ENCODE measurements around the gene DMPK. TPM values are rescaled to one million over a fixed set of nuclear protein-coding genes. Genes with fewer than 3 reads are reported as not detected.

The DMPK gene
- total and polyA plus RNA-seq, 9 of the 15 experiments (the other 6 are each of a cell fraction or from before 2014, with no cell fraction given), result 0.24 to 31.3 (median 7.3) TPM

GRCh38 chr19:45779231-45780145 is 2.8 kb downstream of the DMPK start:
- H2AFZ ChIP-seq (ENCODE audit: low read depth, low read length), result peak overlapping the region; percentile 96
- H3K4me3 ChIP-seq, result peak overlapping the region; percentile 44
- intact Hi-C loops (cut with micrococcal nuclease), result no loop called here
- peak overlapping the region; percentile 70 for H3K27ac ChIP-seq (ENCODE audit: extremely low read depth, low read depth, low read length)
- H3K4me1 ChIP-seq (replicated peaks in 1 of 2; ENCODE audit: control insufficient read depth in 2 of 2, insufficient read depth in 2 of 2, low read length in 2 of 2), result peaks cover 16 to 67% of the 10 kb centered on the region in 2 experiments
- peaks cover 6% of the 10 kb centered on the region for H3K9me1 ChIP-seq (ENCODE audit: control insufficient read depth, insufficient read depth, low read length)
- FAIRE-seq (peak; percentile 95), ATAC-seq (peak; percentile 96), DNase-seq (ENCODE audit: extremely low read depth in 1 of 4, low spot score in 3 of 4) (peak; percentile 94 to 98 (median 95))
- no peaks in the 10 kb centered on the region for H3K9me3 ChIP-seq (replicated peaks; ENCODE audit: control insufficient read depth, insufficient read depth, low read depth, low read length)
- POLR2A ChIA-PET, result interaction anchor here (0.6 to 7.7 kb wide), 8 partner anchors 8 to 298 kb away, joined by 3 to 70 read pairs (median 4); partner anchors contain the start of genes DMWD and SIX5
- peak overlapping the region; percentile 62 to 87 for H3K9ac ChIP-seq (ENCODE audit: insufficient read depth in 1 of 2, low read depth in 2 of 2, low read length in 2 of 2)
- no peaks in the 10 kb centered on the region for H3K79me2 ChIP-seq (ENCODE audit: control insufficient read depth, insufficient read depth, low read length)
- H3K27me3 ChIP-seq (ENCODE audit: control insufficient read depth in 2 of 2, insufficient read depth in 2 of 2, low read length in 2 of 2), result no peaks in the 10 kb centered on the region
- in situ Hi-C loops (cut with MboI), result no loop called here
- peaks cover 10% of the 10 kb centered on the region; the same call in 1 of the 2 replicates for H4K20me1 ChIP-seq (replicated peaks; ENCODE audit: control insufficient read depth, insufficient read depth, low read length)
- 2% methylated on average over 42 of the region's 48 CpGs for WGBS (ENCODE audit: insufficient coverage, low coverage, missing lambda C conversion rate)
- H3K36me3 ChIP-seq (ENCODE audit: control insufficient read depth, insufficient read depth, low read length), result peaks cover 19% of the 10 kb centered on the region; the same call in 2 of the 3 replicates
- BruUV-seq (replicated peaks), result no TSS peak
- CTCF ChIA-PET (ENCODE audit: low intra/inter-chr PET ratio), result interaction anchor here (0.5 to 0.6 kb wide), 3 partner anchors 19 to 822 kb away, joined by 3 to 4 read pairs (median 4); partner anchors contain the start of gene CALM3
- peak overlapping the region; percentile 83 for H3K4me2 ChIP-seq (ENCODE audit: insufficient read depth, low read length)
- TF ChIP-seq ZNF280B (CRISPR knock-in tag; IDR thresholded peaks at IDR 0.05) (no peak), WHSC1 (IDR thresholded peaks at IDR 0.05; ENCODE audit: low read length) (no peak), ZZZ3 (IDR thresholded peaks at IDR 0.05) (no peak), PTRF (tag; IDR thresholded peaks at IDR 0.05) (no peak), ZNF134 (CRISPR knock-in tag; conservative IDR thresholded peaks at IDR 0.05) (no peak), YY1 (IDR thresholded peaks at IDR 0.05; ENCODE audit: borderline replicate concordance in 1 of 3, control insufficient read depth in 1 of 3, extremely low read depth in 1 of 3, insufficient read depth in 3 of 3, insufficient read length in 1 of 3, insufficient replicate concordance in 2 of 3, low read depth in 1 of 3, low read length in 2 of 3) (peak in 1 of 3 experiments; percentile 11), ZNF316 (IDR thresholded peaks at IDR 0.05) (no peak), EGR1 (conservative IDR thresholded peaks at IDR 0.05) (no peak), ZFX (CRISPR knock-in tag; IDR thresholded peaks at IDR 0.05) (no peak; the same call in 1 of the 2 replicates)
- TF ChIP-seq, protein P1, sequence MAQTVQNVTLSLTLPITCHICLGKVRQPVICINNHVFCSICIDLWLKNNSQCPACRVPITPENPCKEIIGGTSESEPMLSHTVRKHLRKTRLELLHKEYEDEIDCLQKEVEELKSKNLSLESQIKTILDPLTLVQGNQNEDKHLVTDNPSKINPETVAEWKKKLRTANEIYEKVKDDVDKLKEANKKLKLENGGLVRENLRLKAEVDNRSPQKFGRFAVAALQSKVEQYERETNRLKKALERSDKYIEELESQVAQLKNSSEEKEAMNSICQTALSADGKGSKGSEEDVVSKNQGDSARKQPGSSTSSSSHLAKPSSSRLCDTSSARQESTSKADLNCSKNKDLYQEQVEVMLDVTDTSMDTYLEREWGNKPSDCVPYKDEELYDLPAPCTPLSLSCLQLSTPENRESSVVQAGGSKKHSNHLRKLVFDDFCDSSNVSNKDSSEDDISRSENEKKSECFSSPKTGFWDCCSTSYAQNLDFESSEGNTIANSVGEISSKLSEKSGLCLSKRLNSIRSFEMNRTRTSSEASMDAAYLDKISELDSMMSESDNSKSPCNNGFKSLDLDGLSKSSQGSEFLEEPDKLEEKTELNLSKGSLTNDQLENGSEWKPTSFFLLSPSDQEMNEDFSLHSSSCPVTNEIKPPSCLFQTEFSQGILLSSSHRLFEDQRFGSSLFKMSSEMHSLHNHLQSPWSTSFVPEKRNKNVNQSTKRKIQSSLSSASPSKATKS (CRISPR knock-in tag; IDR thresholded peaks at IDR 0.05), result no peak
- TF ChIP-seq, protein P2, sequence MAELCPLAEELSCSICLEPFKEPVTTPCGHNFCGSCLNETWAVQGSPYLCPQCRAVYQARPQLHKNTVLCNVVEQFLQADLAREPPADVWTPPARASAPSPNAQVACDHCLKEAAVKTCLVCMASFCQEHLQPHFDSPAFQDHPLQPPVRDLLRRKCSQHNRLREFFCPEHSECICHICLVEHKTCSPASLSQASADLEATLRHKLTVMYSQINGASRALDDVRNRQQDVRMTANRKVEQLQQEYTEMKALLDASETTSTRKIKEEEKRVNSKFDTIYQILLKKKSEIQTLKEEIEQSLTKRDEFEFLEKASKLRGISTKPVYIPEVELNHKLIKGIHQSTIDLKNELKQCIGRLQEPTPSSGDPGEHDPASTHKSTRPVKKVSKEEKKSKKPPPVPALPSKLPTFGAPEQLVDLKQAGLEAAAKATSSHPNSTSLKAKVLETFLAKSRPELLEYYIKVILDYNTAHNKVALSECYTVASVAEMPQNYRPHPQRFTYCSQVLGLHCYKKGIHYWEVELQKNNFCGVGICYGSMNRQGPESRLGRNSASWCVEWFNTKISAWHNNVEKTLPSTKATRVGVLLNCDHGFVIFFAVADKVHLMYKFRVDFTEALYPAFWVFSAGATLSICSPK (IDR thresholded peaks at IDR 0.05; ENCODE audit: borderline replicate concordance), result no peak
- TF ChIP-seq, protein P3, sequence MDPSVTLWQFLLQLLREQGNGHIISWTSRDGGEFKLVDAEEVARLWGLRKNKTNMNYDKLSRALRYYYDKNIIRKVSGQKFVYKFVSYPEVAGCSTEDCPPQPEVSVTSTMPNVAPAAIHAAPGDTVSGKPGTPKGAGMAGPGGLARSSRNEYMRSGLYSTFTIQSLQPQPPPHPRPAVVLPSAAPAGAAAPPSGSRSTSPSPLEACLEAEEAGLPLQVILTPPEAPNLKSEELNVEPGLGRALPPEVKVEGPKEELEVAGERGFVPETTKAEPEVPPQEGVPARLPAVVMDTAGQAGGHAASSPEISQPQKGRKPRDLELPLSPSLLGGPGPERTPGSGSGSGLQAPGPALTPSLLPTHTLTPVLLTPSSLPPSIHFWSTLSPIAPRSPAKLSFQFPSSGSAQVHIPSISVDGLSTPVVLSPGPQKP (CRISPR knock-in tag; IDR thresholded peaks at IDR 0.05), result no peak

Data from K562 (cell line).